ENCODE results near the gene PDIA6.

PDIA6 gene

DNA sequence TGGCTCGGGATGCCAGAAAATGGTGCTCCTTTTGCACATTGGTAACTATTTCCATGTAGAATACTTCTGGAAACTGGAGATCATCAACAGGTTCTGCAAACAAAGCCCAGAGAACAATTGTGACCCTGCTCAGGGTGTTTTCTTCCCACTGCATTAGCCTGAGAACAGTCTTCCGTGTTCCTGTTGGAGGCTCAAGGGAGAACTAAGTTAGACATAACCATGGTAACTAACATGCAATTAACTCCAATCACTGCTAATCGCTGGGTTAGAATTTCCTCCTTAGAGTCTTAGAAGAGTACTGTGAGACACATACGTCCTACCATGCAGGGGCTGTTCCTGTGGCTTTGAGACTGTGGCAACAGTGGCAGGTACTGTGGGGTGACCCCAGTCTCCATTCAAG, 36.0 kb upstream of the PDIA6 start:
- TF ChIP-seq, protein P1, sequence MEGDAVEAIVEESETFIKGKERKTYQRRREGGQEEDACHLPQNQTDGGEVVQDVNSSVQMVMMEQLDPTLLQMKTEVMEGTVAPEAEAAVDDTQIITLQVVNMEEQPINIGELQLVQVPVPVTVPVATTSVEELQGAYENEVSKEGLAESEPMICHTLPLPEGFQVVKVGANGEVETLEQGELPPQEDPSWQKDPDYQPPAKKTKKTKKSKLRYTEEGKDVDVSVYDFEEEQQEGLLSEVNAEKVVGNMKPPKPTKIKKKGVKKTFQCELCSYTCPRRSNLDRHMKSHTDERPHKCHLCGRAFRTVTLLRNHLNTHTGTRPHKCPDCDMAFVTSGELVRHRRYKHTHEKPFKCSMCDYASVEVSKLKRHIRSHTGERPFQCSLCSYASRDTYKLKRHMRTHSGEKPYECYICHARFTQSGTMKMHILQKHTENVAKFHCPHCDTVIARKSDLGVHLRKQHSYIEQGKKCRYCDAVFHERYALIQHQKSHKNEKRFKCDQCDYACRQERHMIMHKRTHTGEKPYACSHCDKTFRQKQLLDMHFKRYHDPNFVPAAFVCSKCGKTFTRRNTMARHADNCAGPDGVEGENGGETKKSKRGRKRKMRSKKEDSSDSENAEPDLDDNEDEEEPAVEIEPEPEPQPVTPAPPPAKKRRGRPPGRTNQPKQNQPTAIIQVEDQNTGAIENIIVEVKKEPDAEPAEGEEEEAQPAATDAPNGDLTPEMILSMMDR (conservative IDR thresholded peaks at IDR 0.05), result no peak
- no peak for TF ChIP-seq ZFX (IDR thresholded peaks at IDR 0.05)
- no peak overlapping the region for H3K27ac ChIP-seq

DNA sequence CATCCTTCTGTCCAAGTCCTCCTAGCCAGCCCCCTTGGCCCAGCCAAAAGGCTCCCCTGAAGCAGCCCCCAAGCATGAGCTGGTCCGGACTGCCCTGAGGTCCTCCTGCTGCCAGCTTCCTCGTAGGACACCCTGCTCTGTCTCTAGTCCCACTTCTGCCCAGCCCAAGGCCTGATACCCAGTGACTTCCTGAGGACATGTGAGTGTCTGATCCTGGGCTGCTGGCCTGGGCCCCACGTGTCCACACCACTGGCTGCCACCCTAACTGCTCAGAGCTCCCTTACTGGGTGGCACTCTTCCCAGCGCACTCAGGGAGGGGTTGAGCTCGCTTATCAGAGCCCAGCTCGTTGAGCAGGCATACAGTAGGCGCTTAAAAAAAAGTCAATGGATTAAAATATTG, 34.4 kb upstream of the PDIA6 start:
- TF ChIP-seq, protein P1 (conservative IDR thresholded peaks at IDR 0.05), result no peak
- no peak for TF ChIP-seq ZFX (IDR thresholded peaks at IDR 0.05)
- H3K27ac ChIP-seq, result no peak overlapping the region

DNA sequence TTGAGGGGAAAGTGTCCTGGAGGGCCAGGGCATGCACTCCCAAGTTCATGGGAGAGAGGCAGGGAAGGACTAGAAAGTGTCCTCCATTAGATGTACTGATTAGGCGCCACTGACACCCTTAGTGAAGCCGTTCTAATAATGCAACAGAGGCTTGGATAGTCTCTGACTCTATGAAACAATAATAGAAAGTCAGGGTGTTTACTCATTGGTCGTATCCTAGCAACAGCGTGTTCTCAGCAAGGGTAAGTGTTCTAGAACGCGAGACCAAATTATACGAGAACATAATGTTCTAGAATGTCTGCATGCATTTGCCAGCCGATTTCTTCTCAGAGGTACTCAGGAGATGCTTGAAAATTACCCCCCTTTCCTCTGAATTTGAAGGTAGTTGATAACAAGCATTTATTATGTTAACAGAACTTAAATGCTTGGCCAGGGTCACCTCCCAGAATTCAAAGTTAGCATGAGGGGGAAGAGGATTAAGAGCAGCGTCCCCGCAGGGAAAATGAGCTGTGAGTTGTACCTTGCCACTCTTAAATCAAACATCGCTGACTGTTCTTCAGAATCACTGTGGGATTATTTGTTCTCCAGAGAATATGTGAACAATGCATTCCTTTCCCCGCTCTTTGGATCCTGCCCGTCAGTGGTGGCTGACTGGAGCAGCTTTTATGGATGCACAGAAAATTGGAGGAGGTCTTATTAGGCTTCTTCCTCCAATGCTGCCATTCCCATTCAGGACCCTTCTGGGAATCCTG, 33.7 kb upstream of the PDIA6 start:
- no peak overlapping the region for H3K27ac ChIP-seq
- no peak for TF ChIP-seq ZFX (IDR thresholded peaks at IDR 0.05)
- TF ChIP-seq, protein P1 (conservative IDR thresholded peaks at IDR 0.05), result no peak

DNA sequence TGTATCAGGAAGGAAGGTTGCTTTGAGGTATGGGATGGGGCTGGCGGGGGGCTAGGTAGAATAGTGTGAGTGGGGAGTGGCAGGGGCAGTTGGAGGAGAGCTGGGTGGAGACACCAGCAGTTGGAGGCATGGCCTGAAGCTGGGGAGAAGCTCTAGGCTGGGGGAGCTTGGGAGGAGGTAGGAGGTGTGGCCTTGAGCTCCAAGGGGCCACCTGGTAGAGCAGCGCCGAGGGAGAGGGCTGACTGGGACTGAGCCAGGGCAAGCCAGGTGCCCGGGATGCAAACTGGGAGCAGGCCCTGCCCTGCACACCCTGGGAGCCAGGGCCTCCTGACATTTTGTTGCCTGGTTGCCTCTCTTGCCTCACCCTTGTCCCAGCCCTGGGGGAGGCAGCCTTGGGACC, 33.1 kb upstream of the PDIA6 start:
- H3K27ac ChIP-seq, result no peak overlapping the region
- TF ChIP-seq, protein P1 (conservative IDR thresholded peaks at IDR 0.05), result no peak
- TF ChIP-seq ZFX (IDR thresholded peaks at IDR 0.05), result no peak

DNA sequence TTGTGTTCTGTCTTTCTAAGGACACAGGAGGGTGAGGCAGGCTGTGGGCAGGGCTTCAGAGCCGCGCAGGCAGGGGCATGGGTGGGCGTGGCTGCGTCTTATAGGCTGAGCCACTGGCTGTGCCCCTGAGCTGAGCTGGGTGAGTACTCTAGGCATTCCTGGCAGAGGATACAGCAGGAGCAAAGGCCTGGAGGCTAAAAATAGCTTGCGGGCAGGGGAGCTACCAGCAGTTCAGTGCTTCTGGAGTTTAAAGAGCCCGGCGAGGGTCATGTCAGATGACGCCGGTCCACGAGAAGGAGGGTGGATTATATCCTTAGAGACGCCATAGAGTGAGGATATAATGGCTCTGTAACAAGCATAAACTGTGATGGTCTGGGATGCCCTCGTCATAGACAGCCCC, 31.5 kb upstream of the PDIA6 start:
- no peak overlapping the region for H3K27ac ChIP-seq
- no peak for TF ChIP-seq ZFX (IDR thresholded peaks at IDR 0.05)
- TF ChIP-seq, protein P1 (conservative IDR thresholded peaks at IDR 0.05), result no peak

DNA sequence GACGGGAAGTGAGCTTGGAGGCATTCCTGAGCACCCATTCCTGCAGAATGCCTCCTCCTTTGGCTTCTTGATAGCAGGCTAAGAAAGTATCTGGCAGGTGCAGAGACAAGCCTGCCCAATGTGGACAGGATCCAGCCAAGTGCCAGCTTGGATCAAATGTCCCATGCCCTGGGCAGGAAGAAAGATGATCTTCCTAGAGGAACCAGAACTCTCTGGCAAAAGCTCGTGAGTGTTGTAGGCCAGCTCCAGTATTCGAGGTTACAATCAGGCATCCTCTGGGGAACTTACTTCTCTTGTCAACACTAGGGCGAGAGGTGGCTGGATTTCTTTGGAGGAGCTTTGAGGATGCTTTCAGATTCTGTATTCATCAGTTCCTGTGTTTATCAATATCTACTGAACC, 29.9 kb upstream of the PDIA6 start:
- TF ChIP-seq ZFX (IDR thresholded peaks at IDR 0.05), result no peak
- TF ChIP-seq, protein P1 (conservative IDR thresholded peaks at IDR 0.05), result no peak

DNA sequence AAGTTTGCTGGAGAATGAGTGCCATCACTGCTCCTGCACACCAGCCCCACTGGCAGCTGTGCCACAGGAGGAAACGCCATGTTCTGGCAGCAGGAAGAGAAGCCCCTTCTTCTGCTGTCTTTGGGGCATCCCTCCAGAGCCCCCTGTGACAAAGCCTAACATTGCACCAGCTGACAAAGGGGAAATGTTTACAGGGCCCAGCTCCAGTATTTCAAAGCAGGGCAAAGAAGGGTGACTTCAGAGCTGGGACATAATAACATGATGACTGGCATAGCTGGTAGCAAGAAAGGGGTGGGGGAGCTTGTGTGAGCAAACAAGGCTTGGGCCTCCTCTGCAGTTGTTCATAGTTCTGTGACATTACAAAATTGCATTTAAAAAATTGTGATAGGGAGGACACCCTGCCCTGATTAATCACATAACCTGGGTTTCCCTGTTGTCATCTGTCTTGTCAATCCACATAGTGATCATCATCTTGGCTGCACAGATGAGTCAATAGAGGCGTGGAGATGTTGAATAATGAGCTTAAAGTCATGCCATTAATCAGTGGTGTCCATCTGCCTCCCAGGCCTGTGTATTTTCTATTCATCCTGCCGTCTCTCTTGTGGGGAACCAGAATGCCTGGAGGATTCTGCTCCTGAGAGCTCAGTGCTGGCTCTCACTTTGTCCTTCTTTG, 29.1 kb upstream of the PDIA6 start:
- TF ChIP-seq ZFX (IDR thresholded peaks at IDR 0.05), result no peak
- TF ChIP-seq, protein P1 (conservative IDR thresholded peaks at IDR 0.05), result no peak
- H3K27ac ChIP-seq, result no peak overlapping the region

More for the DNA sequence above, 29.9 kb upstream of the PDIA6 start:
- H3K27ac ChIP-seq, result no peak overlapping the region
